Kidney capillary endothelial cell (primary cell): ENCODE data around the gene BTG2.

Experiments
- DNase-seq: peaks from one replicate; pipeline ENCODE4 v3.0.0-alpha.2; 2018; ENCODE audit warnings: low spot score

The BTG2 gene

GRCh38 chr1:203276916-203277545 is 28.3 kb upstream of the BTG2 start:
- no peak for DNase-seq

DNA sequence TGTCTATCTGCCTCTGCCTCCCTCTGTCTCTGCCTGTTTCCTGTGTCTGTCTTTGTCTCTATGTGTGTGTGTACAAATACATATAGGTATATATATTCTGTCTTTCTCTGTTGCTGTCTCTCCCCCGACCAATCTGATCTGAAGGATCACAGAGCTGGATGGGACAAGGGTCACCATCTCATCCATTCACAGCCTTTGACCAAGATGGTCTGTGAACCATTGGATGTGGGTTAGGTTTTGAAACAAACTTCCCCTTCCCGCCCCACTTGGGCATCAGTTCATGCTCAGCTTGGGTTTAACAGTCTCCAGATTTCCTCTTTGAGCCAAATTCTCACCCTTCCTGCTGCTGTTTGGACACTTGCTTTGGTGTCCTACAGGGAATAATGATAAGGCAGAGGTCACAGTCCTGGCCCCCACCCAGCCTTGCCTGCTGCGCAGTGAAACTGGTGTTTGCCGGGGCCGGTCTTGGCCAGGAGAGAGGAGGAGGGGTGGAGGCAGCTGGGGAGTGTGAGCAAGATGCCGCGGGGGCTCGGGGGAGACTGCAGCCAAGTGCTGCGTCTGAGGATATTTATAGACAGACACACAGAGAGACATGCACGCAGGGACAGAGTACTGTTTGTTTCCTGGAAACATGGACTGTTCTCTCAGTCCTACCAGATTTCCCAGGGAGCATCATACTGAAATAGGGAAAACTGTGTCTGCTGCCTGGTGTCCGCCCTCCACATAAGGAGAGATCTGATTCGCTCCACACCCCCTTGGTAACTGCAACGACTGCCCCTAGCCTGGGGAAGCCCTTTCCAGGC is 27.0 kb upstream of the BTG2 start:
- DNase-seq: no peak

- no peak for DNase-seq
Observed at GRCh38 chr1:203278885-203279406, 26.4 kb upstream of the BTG2 start.

GRCh38 chr1:203280061-203280460 is 25.3 kb upstream of the BTG2 start:
- no peak for DNase-seq

GRCh38 chr1:203281033-203281432 is 24.3 kb upstream of the BTG2 start:
- DNase-seq: no peak

DNA sequence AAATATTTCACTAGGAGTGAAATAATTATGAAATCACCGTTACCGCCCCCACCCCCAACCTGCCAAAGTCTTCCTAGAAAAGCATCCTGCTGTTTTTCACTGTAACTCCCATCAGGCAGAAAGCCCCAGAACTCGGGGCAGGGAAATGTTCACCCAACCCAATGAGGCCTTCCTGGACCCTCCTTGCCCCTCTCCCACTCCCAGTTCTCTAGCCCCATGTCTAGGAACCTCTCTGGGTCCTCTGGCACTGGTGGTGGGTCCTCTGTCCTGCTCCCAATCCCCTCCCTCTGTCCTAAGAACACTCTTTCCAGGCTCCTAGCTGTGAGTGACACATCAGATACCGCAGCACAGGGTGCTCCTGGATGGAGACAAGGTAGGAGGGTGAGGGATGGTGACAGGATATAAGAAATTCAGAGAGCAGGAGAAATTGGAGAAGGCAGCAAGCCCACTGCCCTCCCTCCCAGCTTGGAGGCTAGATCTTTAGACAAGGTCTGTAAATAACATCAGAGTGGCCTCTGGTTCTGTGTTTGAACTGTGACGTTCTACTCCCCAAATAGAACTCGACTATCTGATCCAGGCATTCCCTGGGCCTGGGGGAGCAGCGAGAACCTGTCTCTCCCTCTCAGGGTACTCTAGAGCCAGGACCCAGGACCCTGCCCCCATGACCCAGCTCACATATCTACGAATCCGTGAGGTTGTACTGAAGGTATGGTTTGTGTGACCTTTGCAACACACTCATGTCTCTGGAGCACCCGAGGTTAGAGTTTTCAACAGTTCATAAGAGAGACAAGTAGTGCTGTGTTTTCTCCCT is 23.3 kb upstream of the BTG2 start:
- DNase-seq: no peak

- no peak for DNase-seq
Observed at GRCh38 chr1:203282720-203283542, 22.4 kb upstream of the BTG2 start.

DNA sequence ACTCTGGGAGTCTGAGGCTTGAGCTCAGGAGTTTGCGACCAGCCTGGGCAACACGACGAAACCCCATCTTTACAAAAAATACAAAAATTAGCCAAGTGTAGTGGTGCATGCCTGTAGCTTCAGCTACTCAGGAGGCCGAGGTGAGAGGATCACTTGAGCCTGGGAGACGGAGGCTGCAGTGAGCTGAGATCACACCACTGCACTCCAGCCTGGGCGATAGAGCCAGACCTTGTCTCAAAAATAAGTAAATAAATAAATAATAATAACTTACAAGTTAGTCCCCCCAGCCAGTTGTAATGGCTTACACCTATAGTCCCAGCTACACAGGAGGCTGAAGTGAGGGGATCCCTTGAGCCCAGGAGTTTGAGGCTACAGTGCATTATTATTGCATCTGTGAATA is 21.7 kb upstream of the BTG2 start:
- no peak for DNase-seq

DNA sequence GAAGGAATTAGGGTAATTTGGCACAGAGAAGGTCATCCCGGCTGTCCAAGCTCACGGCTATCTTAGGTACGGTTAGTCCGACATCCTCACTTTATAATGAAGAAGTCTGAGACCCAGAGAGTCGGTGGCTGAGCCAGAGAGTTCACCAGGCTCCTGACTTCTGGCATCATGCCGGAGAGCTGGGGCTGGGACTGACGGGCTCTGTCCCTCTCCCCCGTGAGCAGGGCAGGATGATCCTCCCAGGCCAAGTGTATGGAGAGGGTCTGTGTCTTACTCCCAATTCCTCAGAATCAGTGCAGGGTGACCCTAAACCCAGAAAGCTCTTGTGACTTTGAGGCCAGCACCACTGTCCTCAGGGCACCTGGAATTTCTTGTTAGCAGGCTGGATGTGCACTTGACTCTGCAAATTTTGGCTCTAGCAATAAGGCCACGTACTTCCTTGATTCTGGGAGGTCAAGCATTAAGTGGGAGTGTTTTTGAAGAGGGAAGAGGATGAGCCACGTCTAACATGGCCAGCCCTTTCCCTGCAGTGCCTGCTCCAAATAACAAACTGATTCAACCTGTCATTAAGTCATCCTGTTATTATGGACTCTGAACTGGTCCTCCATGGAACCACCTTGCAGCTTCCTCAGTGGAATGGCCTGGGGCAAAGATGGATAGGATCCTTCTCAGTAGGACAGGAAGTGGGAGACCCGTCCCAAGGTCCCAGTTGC is 20.8 kb upstream of the BTG2 start:
- DNase-seq: no peak

- no peak for DNase-seq
Observed at GRCh38 chr1:203286161-203286984, 18.9 kb upstream of the BTG2 start.

- DNase-seq: no peak
Observed at GRCh38 chr1:203287109-203287893, 18.0 kb upstream of the BTG2 start.

DNA sequence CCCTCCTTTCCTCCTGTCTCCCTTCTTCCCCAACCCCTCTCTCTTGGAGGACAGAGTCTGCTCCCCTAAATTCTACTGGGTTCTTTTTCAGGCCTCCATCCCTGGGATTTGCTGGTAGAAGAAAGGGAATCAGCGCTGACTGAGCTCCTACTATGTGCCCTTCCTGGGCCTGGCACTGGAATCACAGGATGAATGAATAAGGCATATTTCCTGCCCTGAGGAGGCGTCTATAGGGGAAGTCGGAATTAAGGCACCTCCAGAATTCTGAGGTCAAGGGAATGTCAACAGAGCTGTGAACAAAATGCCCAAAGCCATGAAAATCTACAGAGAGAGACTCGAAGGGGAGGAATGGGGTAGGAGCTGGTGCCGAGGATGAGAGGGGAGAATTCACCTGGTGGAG is 17.4 kb upstream of the BTG2 start:
- no peak for DNase-seq

DNA sequence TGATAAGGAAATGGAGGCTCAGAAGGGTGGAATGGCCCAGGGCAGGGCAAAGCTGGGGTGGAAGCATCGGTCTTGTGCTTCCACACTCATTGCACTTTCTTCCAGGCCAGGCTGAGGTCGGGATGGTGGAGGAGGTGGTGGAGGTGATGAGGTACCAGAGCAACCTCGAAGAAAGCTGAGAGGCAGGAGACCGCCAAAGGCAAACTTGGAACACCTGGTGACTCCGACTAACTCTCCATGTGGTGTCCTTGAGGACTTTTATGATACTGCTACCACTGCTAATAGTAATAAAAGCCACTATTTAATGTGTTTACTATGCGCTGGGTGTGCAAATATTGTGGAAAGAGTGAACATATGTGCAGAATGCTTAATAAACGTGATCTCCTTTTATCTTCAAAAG is 16.9 kb upstream of the BTG2 start:
- DNase-seq: no peak

GRCh38 chr1:203289281-203289981 is 15.9 kb upstream of the BTG2 start:
- no peak for DNase-seq

- DNase-seq: no peak
Observed at GRCh38 chr1:203289982-203290260, 15.4 kb upstream of the BTG2 start.

- no peak for DNase-seq
Observed at GRCh38 chr1:203290261-203291089, 14.8 kb upstream of the BTG2 start.

DNA sequence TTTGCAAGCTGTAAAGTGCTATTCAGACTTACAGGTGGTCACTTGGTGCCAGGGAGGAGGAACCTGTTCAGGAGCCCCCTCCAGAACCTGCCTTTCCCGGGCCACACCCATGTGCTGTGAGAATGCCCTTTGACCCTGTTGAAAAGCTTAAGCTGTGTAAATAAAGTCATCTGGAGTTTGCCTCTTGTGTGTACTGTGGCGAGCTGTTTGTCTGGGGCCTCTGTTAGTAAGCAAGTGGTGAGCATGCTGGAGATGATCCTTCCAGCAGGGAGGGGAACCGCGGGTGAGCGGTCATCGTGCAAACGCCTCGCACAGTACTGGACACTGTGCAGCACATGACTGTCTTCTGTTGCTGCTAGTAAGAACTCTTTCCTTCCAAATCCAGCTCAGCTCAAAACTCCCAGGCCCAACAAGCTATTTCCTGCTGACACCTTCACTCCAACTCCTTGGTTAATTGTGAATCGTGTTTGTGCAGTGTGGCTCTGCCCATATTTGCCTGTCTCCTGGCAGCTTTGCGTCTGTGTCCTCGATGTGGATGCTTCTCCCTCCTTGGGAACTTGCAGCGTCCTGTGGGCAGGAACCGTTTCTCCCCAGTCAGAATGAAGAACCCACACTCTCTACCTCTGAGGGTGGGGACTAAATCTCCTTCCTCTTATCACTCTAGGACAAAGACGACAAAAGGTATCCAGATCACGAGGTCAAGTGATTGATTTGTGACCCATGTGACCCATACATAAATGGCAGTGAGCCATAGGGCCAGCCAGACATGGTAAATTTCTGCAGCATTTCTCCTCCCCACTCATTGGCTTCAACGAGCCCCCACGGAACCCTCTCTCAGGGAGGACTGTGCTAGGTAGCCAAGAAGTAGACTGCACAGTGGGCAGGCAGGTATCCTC is 13.9 kb upstream of the BTG2 start:
- no peak for DNase-seq
